A549 (cell line): ENCODE measurements around the gene ITGA5. TPM values are rescaled to one million over a fixed set of nuclear protein-coding genes. Genes with fewer than 3 reads are reported as not detected.

Source experiments
- ATAC-seq, 2 experiments: fragments of 200-7000 bp in 1 of 2; fragments of >200 bp in 1 of 2; cut with Nextera tagmentation in 1 of 2; cut with Tn5 transposase in 1 of 2; 3 replicates each; pipeline versions ENCODE4 v1.8.0 to v1.9.1; 2018 to 2020; ENCODE audit warnings: mild to moderate bottlenecking in 1 of 2, moderate library complexity in 1 of 2
- CTCF ChIA-PET: fragments of 300-600 bp; sonication (Branson Sonifier 250); formaldehyde crosslinking; extraction: SDS; loops from one replicate; lab custom pipeline; 2021; ENCODE audit warnings: antibody characterized with exemption, inconsistent platforms; lab: Yijun Ruan, JAX
- POLR2A ChIA-PET: fragments of 350-600 bp; formaldehyde crosslinking; extraction: SDS; loops from one replicate; lab custom pipeline; 2021; ENCODE audit warnings: antibody characterized with exemption, inconsistent platforms; lab: Yijun Ruan, JAX
- DNase-seq, 2 experiments: peaks; one replicate each; pipeline versions ENCODE4 v3.0.0 to v3.0.0-alpha.2; 2011 to 2016; ENCODE audit warnings: low read depth in 1 of 2, low spot score in 1 of 2
- FAIRE-seq: peaks from 2 replicates; lab custom pipeline; 2011; peaks lifted over from hg19 to GRCh38; lab: Jason Lieb, UNC
- H3K27ac ChIP-seq, 2 experiments: fragments of >200 bp; sonication (Bioruptor Twin); formaldehyde crosslinking; 3 replicates each; pipeline ENCODE4 v1.5.1; 2016 to 2017
- H3K4me1 ChIP-seq: fragments of >200 bp; sonication (Bioruptor Twin); formaldehyde crosslinking; 3 replicates; pipeline ENCODE4 v1.6.1; 2016
- H3K4me2 ChIP-seq: fragments of >200 bp; sonication (Bioruptor Twin); formaldehyde crosslinking; 3 replicates; pipeline ENCODE4 v1.6.1; 2016
- H3K4me3 ChIP-seq: fragments of >200 bp; sonication (Bioruptor Twin); formaldehyde crosslinking; 3 replicates; pipeline ENCODE4 v1.5.1; 2016
- H3K9me3 ChIP-seq: fragments of >200 bp; sonication (Bioruptor Twin); formaldehyde crosslinking; 3 replicates; pipeline ENCODE4 v1.6.1; 2016
- BHLHE40 ChIP-seq: IDR thresholded peaks from 2 replicates; pipeline ENCODE4 v1.6.1; 2012; ENCODE audit warnings: low read depth, low read length, inconsistent platforms
- CEBPB ChIP-seq, 2 experiments: fragments of >200 bp in 1 of 2; sonication (Bioruptor Twin) in 1 of 2; formaldehyde crosslinking in 1 of 2; IDR thresholded peaks; 2 replicates each; pipeline ENCODE4 v1.6.1; 2012 to 2016
- CHD2 ChIP-seq: fragments of 150-350 bp; IDR thresholded peaks from 2 replicates; pipeline ENCODE4 v1.6.1; 2014; ENCODE audit warnings: low read length; ENCODE audit not compliant: partially characterized antibody
- E2F6 ChIP-seq: IDR thresholded peaks from 2 replicates; pipeline ENCODE4 v1.6.1; 2012; ENCODE audit warnings: low read depth, borderline replicate concordance
- EHMT2 ChIP-seq: fragments of 200-600 bp; sonication (generic); IDR thresholded peaks from 2 replicates; pipeline ENCODE4 v1.6.1; 2016; ENCODE audit warnings: antibody characterized with exemption, low read depth, mild to moderate bottlenecking, moderate library complexity
- ELK1 ChIP-seq: fragments of 150-350 bp; IDR thresholded peaks from 2 replicates; pipeline ENCODE4 v1.6.1; 2014; ENCODE audit warnings: low read depth, mild to moderate bottlenecking, low read length
- FOSB ChIP-seq: fragments of 250-450 bp; sonication (Bioruptor Pico); IDR thresholded peaks from 2 replicates; pipeline ENCODE4 v1.5.0; 2020; ENCODE audit warnings: mild to moderate bottlenecking, moderate library complexity
- FOSL2 ChIP-seq, 2 experiments: fragments of 450-650 bp in 1 of 2; fragments of >200 bp in 1 of 2; sonication (Bioruptor Twin) in 1 of 2; formaldehyde crosslinking; IDR thresholded peaks; 2 replicates each; pipeline versions ENCODE4 v1.5.0 to v1.6.1; 2016 to 2020; ENCODE audit warnings: mild to moderate bottlenecking in 1 of 2, moderate library complexity in 1 of 2
- GATA3 ChIP-seq: IDR thresholded peaks from 2 replicates; pipeline ENCODE4 v1.6.1; 2012; ENCODE audit warnings: borderline replicate concordance
- HDAC2 ChIP-seq: fragments of 200-600 bp; sonication (generic); IDR thresholded peaks from 2 replicates; pipeline ENCODE4 v1.6.1; 2016
- HES2 ChIP-seq: fragments of >200 bp; sonication (Bioruptor Twin); formaldehyde crosslinking; IDR thresholded peaks from 2 replicates; pipeline ENCODE4 v1.6.1; 2016
- HOXA7 ChIP-seq: fragments of 250-450 bp; sonication (Bioruptor Pico); IDR thresholded peaks from 2 replicates; pipeline ENCODE4 v1.5.0; 2020; ENCODE audit warnings: mild to moderate bottlenecking, moderate library complexity
- HOXB13 ChIP-seq: fragments of 250-450 bp; sonication (Bioruptor Pico); IDR thresholded peaks from 2 replicates; pipeline ENCODE4 v1.5.0; 2020; ENCODE audit warnings: low read depth, mild to moderate bottlenecking, moderate library complexity
- HOXB5 ChIP-seq: fragments of 250-450 bp; sonication (Bioruptor Pico); IDR thresholded peaks from 2 replicates; pipeline ENCODE4 v1.5.0; 2020; ENCODE audit warnings: mild to moderate bottlenecking, moderate library complexity
- JUNB ChIP-seq: fragments of >200 bp; sonication (Bioruptor Twin); formaldehyde crosslinking; IDR thresholded peaks from 2 replicates; pipeline ENCODE4 v1.6.1; 2016
- KDM5A ChIP-seq: fragments of 200-600 bp; sonication (generic); IDR thresholded peaks from 2 replicates; pipeline ENCODE4 v1.6.1; 2016; ENCODE audit warnings: antibody characterized with exemption, mild to moderate bottlenecking
- MAFK ChIP-seq: fragments of 450-650 bp; IDR thresholded peaks from 2 replicates; pipeline ENCODE4 v1.6.1; 2014; ENCODE audit not compliant: partially characterized antibody
- MAX ChIP-seq: IDR thresholded peaks from 2 replicates; pipeline ENCODE4 v1.6.1; 2012
- REST ChIP-seq: fragments of 200-600 bp; sonication (generic); IDR thresholded peaks from 2 replicates; pipeline ENCODE4 v1.6.1; 2016; ENCODE audit warnings: antibody characterized with exemption, mild to moderate bottlenecking, moderate library complexity
- TFCP2L1 ChIP-seq: fragments of 250-450 bp; sonication (Bioruptor Pico); IDR thresholded peaks from 2 replicates; pipeline ENCODE4 v1.5.0; 2021; ENCODE audit warnings: mild to moderate bottlenecking
- USF2 ChIP-seq: fragments of 450-650 bp; IDR thresholded peaks from 2 replicates; pipeline ENCODE4 v1.6.1; 2014; ENCODE audit warnings: antibody characterized with exemption
- ZC3H11A ChIP-seq: fragments of 450-650 bp; IDR thresholded peaks from 2 replicates; pipeline ENCODE4 v1.6.1; 2014; ENCODE audit warnings: antibody characterized with exemption, mild to moderate bottlenecking
- ZNF302 ChIP-seq: fragments of 250-450 bp; sonication (Bioruptor Pico); IDR thresholded peaks from 2 replicates; pipeline ENCODE4 v1.9.0; 2021; ENCODE audit warnings: inconsistent platforms, mild to moderate bottlenecking, moderate library complexity
- ZSCAN20 ChIP-seq: fragments of 250-450 bp; sonication (Bioruptor Pico); IDR thresholded peaks from 2 replicates; pipeline ENCODE4 v1.8.0; 2022; ENCODE audit warnings: mild to moderate bottlenecking, moderate library complexity
- WGBS: methylation state at CpG from one replicate; pipeline ENCODE4 v1.1.6; 2017; ENCODE audit errors: missing lambda C conversion rate; 5-methylcytosine and 5-hydroxymethylcytosine counted together
- polyA plus RNA-seq, 4 experiments: library from polyadenylated mRNA; depleted of rRNA in 3 of 4; stranded (reverse); fragments of >200 nt; fragmentation: RNase III in 1 of 4; extraction: RNeasy Plus Mini Kit Qiagen cat#74134 plus additional on column Dnase treatment in 1 of 4; gene quantifications; 2 replicates in 3 of 4; 3 replicates in 1 of 4; pipeline ENCODE4 v1.2.3, GENCODE V29; 2011 to 2017

The ITGA5 gene
- polyA plus RNA-seq, 2 of the 4 experiments (the other 2 are of a cell fraction), result 27.2 to 31.7 TPM

GRCh38 chr12:54411391-54412241, 7.5 kb downstream of the ITGA5 start:
- POLR2A ChIA-PET, result interaction anchor here (0.8 kb wide), 1 partner anchor 9 kb away, joined by 3 read pairs; no protein-coding TSS in a partner anchor
- peak; percentile 79 to 87 for ATAC-seq
- DNase-seq, result peak in 1 of 2 experiments; percentile 53

More at GRCh38 chr12:54411391-54412241, 7.5 kb downstream of the ITGA5 start:
- H3K4me3 ChIP-seq, result no peak overlapping the region
- H3K27ac ChIP-seq, result peak overlapping the region; percentile 52 to 74; a peak in 4 of 6 replicates
- no peak for FAIRE-seq
- WGBS, result 63% methylated on average over 8 of the region's 10 CpGs
- no peak for TF ChIP-seq GATA3
- no peak for TF ChIP-seq EHMT2
- no peak for TF ChIP-seq HDAC2
- no peak for TF ChIP-seq CEBPB (IDR thresholded peaks at IDR 0.05)
- TF ChIP-seq REST, result no peak
- no peak for TF ChIP-seq KDM5A
- peak; percentile 65 for TF ChIP-seq USF2
- TF ChIP-seq HOXA7 (CRISPR knock-in tag), result no peak
- no peak for TF ChIP-seq BHLHE40
- TF ChIP-seq ZNF302 (CRISPR knock-in tag), result no peak
- peak; percentile 27; the same call in 1 of the 2 replicates for TF ChIP-seq FOSL2 (IDR thresholded peaks at IDR 0.05)
- peak; percentile 58 for TF ChIP-seq FOSL2 (CRISPR knock-in tag; IDR thresholded peaks at IDR 0.05)
- no peak for TF ChIP-seq CHD2
- no peak for TF ChIP-seq HOXB5 (CRISPR knock-in tag)
- no peak for TF ChIP-seq MAFK
- TF ChIP-seq HES2, result no peak
- peak; percentile 22; the same call in 1 of the 2 replicates for TF ChIP-seq MAX
- TF ChIP-seq HOXB13 (CRISPR knock-in tag), result no peak
- no peak for TF ChIP-seq ZC3H11A
- TF ChIP-seq ZSCAN20 (CRISPR knock-in tag), result no peak
- no peak for TF ChIP-seq E2F6
- no peak for TF ChIP-seq FOSB (CRISPR knock-in tag)
- no peak for TF ChIP-seq TFCP2L1 (CRISPR knock-in tag)
- TF ChIP-seq JUNB, result peak; percentile 51; the same call in 1 of the 2 replicates
- no peak for TF ChIP-seq ELK1
- peak overlapping the region; percentile 54 for H3K4me2 ChIP-seq
- CTCF ChIA-PET, result interaction anchor here (1.1 to 47.9 kb wide), 9 partner anchors 8 to 41 kb away, joined by 3 to 1279 read pairs (median 5); no protein-coding TSS in a partner anchor
- H3K4me1 ChIP-seq, result peaks cover 42% of the 10 kb centered on the region
- H3K9me3 ChIP-seq, result no peaks in the 10 kb centered on the region
